ENCODE measurements around the gene COQ2. TPM values are rescaled to one million over a fixed set of nuclear protein-coding genes. Genes with fewer than 3 reads are reported as not detected.
"Not testable (repeated sequence)": the region's sequence is repeated elsewhere in the genome, so short reads cannot be mapped to it uniquely, and the experiment has no call there.

COQ2 gene
- total RNA-seq = 22.5 and 22.6 TPM in 2 replicates

DNA sequence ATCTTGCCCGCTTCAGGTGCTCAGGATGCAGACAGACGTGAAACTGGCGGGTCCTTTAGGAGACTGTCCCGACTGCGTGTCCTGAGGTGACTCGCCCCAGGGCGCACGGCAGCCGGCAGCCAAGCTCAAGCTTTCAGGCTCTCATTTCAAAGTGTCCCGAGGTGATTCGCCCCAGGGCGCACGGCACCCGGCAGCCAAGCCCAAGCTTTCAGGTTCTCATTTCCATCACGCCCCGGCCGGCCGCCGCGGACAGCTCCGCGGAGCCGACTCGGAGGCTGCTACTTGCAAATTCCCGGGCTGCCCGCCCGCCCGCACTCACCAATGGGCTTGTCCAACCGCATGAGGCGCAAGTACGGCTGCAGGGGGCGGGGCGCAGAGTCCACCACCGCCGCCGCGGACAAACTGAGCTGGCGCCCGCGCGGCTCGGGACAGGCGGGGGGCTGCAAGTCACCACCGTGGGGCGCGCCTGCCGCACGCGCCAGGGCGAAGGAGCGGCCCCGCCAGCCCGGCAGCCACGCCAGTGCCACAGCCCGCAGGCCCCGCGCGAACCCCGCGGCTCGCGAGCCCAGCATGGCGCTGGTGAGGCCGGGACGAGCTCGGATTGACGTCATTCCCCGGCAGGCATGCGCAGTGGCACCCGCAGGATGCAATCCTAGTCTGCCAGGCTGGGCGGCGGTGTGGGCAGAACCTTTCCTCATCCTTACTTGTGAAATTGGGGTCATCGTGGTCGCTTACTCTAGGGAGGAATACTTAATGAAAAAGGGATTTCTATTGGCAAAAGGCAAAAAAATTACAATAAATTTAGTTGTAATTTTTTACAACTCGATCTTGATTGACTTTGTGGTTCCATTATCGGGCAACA, at the start of gene COQ2:
Gene COQ2 (minus strand): TSS at position 606 of the 862 bp plus-strand sequence. CDS start 34 bp downstream, at position 572.
- DNase-seq (ENCODE audit: low spot score) = peak; percentile 93
- H3K27me3 Mint-ChIP-seq (ENCODE audit: insufficient read depth) = no peaks in the 10 kb centered on the region
- peaks cover 6% of the 10 kb centered on the region for H3K36me3 Mint-ChIP-seq (ENCODE audit: low read depth)
- H3K4me1 Mint-ChIP-seq (ENCODE audit: low read depth) = peaks cover 48% of the 10 kb centered on the region
- H3K4me3 Mint-ChIP-seq = peak within 1 kb of the TSS; percentile 97
- H3K9me3 Mint-ChIP-seq = no peaks in the 10 kb centered on the region
- intact Hi-C loops (cut with micrococcal nuclease) = loop anchor here (1.0 to 10.0 kb wide), 13 partner anchors 57 to 912 kb away; partner anchors contain the start of genes ABRAXAS1, COPS4, HELQ and HNRNPD
- H3K27ac Mint-ChIP-seq = peak within 1 kb of the TSS; percentile 99

DNA sequence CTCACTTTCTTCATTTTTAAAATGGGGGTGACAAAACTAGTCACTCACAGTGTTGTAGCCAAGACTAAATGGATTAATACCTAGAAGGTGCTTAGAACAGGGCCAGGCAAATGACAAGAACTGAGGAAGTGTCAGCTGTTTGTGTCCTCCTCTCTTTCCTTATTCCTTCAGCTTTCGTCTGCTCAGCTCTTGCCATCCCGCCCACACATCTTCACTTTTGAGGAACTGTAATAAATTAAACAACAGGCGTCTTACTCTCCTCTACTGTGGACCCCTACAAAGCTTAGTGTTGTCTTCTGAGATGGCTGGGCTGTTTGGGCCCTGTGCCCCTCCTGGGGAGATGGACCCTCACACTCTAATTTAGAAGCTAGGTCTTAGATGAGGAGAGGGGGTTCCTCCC, 47.4 kb upstream of the COQ2 start:
- Mint-ChIP-seq H3K36me3 (ENCODE audit: low read depth) (peaks cover 29% of the 10 kb centered on the region), H3K4me1 (ENCODE audit: low read depth) (peaks cover 48% of the 10 kb centered on the region), H3K27ac (no peak overlapping the region), H3K9me3 (no peaks in the 10 kb centered on the region), H3K4me3 (peak overlapping the region; percentile 2), H3K27me3 (ENCODE audit: insufficient read depth) (peaks cover 13% of the 10 kb centered on the region)
- intact Hi-C loops (cut with micrococcal nuclease) = no loop called here
- no peak for DNase-seq (ENCODE audit: low spot score)

DNA sequence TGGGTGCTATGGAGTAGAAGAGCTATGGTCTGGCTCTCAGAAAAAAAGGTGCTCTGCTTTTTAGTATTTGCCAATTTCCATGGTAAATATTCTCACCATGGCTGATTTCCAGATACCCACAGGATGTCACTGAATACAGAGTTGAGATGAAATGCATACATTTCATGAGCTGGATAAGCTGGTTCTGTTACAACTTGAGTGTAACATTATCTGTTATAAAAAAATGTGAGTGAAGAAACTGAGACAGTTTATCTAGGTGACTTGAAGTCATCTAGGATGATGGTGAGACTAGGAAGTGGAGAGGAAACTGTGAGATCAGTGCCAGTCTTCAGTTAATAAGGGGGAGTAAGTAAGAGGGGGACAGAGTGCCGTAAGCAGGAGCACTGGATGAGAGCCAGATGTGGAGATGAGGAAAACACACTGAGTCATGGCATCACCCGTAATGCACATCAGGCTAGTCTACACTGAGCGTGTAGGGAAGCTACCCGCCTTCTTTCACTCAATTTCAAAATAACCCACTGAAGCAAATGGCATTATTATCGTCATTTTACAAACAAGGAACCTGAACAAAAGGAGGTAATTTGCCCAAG, 45.0 kb upstream of the COQ2 start:
- Mint-ChIP-seq H3K27ac (no peak overlapping the region), H3K4me1 (ENCODE audit: low read depth) (peaks cover 38% of the 10 kb centered on the region), H3K27me3 (ENCODE audit: insufficient read depth) (peaks cover under 1% of the 10 kb centered on the region), H3K9me3 (no peaks in the 10 kb centered on the region), H3K36me3 (ENCODE audit: low read depth) (peaks cover 33% of the 10 kb centered on the region), H3K4me3 (no peak overlapping the region)
- intact Hi-C loops (cut with micrococcal nuclease) = no loop called here
- DNase-seq (ENCODE audit: low spot score) = no peak

GRCh38 chr4:83328521-83329187, 44.1 kb upstream of the COQ2 start:
- no peak for DNase-seq (ENCODE audit: low spot score)
- H3K9me3 Mint-ChIP-seq = no peaks in the 10 kb centered on the region
- no peak overlapping the region for H3K4me3 Mint-ChIP-seq
- H3K27ac Mint-ChIP-seq = no peak overlapping the region
- intact Hi-C loops (cut with micrococcal nuclease) = no loop called here
- peaks cover 30% of the 10 kb centered on the region for H3K4me1 Mint-ChIP-seq (ENCODE audit: low read depth)
- H3K27me3 Mint-ChIP-seq (ENCODE audit: insufficient read depth) = no peaks in the 10 kb centered on the region
- H3K36me3 Mint-ChIP-seq (ENCODE audit: low read depth) = peaks cover 33% of the 10 kb centered on the region

- Mint-ChIP-seq H3K4me1 (ENCODE audit: low read depth) (peaks cover 17% of the 10 kb centered on the region), H3K4me3 (no peak overlapping the region), H3K36me3 (ENCODE audit: low read depth) (peaks cover 27% of the 10 kb centered on the region), H3K27me3 (ENCODE audit: insufficient read depth) (no peaks in the 10 kb centered on the region), H3K27ac (no peak overlapping the region), H3K9me3 (no peaks in the 10 kb centered on the region)
- DNase-seq (ENCODE audit: low spot score) = no peak
- intact Hi-C loops (cut with micrococcal nuclease) = no loop called here
These were observed 41.9 kb upstream of the COQ2 start for GRCh38 chr4:83326546-83326945.

DNA sequence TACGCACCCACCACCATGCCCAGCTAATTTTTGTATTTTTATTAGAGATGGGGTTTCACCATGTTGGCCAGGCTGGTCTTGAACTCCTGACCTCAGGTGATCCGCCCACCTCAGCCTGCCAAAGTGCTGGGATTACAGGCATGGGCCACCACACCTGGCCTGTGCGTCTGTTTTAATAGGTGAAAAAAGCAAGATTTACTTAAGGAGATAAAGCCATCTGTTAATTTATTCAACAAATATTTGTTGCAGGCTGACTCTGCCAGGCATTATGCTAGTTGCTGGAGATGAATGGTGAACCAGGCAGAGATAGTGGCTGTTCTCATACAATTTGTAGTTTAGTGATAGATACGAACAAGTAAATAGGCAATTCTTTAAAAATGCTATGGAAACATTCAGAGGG, 40.7 kb upstream of the COQ2 start:
- DNase-seq (ENCODE audit: low spot score); intact Hi-C loops (cut with micrococcal nuclease); H3K27me3 Mint-ChIP-seq (ENCODE audit: insufficient read depth); H3K9me3 Mint-ChIP-seq; H3K4me3 Mint-ChIP-seq; H3K27ac Mint-ChIP-seq: not testable (repeated sequence)
- Mint-ChIP-seq H3K4me1 (ENCODE audit: low read depth) (peaks cover 21% of the 10 kb centered on the region), H3K36me3 (ENCODE audit: low read depth) (peaks cover 30% of the 10 kb centered on the region)

- H3K9me3 Mint-ChIP-seq = no peaks in the 10 kb centered on the region
These were observed 38.5 kb upstream of the COQ2 start for GRCh38 chr4:83323136-83323535.

GRCh38 chr4:83320548-83320947, 36.0 kb upstream of the COQ2 start:
- Mint-ChIP-seq H3K9me3 (no peaks in the 10 kb centered on the region), H3K4me1 (ENCODE audit: low read depth) (peaks cover 7% of the 10 kb centered on the region), H3K4me3 (no peak overlapping the region), H3K36me3 (ENCODE audit: low read depth) (peaks cover 30% of the 10 kb centered on the region), H3K27me3 (ENCODE audit: insufficient read depth) (no peaks in the 10 kb centered on the region), H3K27ac (peak overlapping the region; percentile 61)
- no peak for DNase-seq (ENCODE audit: low spot score)
- intact Hi-C loops (cut with micrococcal nuclease) = loop anchor here (5.0 kb wide), 1 partner anchor 37 kb away; no protein-coding TSS in a partner anchor

More at GRCh38 chr4:83323136-83323535, 38.5 kb upstream of the COQ2 start:
- no peak for DNase-seq (ENCODE audit: low spot score)
- intact Hi-C loops (cut with micrococcal nuclease) = loop anchor here (5.0 kb wide), 1 partner anchor 34 kb away; no protein-coding TSS in a partner anchor
- no peaks in the 10 kb centered on the region for H3K27me3 Mint-ChIP-seq (ENCODE audit: insufficient read depth)
- H3K4me3 Mint-ChIP-seq = no peak overlapping the region
- H3K4me1 Mint-ChIP-seq (ENCODE audit: low read depth) = peaks cover 7% of the 10 kb centered on the region
- no peak overlapping the region for H3K27ac Mint-ChIP-seq
- peaks cover 24% of the 10 kb centered on the region for H3K36me3 Mint-ChIP-seq (ENCODE audit: low read depth)

DNA sequence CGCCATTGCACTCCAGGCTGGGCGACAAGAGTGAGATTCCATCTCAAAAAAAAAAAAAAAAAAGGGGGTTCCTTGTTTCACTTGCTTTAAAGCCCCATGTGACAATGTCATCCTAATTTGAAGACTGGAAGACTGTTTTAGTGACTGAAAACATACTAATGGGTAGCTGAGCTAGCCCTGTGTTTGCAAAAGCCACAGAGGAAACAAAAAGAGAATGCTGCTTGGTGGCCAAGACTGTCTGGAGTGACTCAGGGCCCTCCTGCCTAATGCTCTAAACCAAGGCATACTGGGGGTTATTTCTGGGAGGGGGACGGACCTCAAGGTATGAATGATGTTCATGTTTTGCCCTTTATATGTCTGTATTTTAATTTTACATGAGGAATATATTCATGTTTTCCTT, 34.1 kb upstream of the COQ2 start:
- no peak for DNase-seq (ENCODE audit: low spot score)
- Mint-ChIP-seq H3K27me3 (ENCODE audit: insufficient read depth) (no peaks in the 10 kb centered on the region), H3K4me3 (no peak overlapping the region), H3K27ac (no peak overlapping the region), H3K4me1 (ENCODE audit: low read depth) (peaks cover 7% of the 10 kb centered on the region), H3K36me3 (ENCODE audit: low read depth) (peaks cover 29% of the 10 kb centered on the region), H3K9me3 (no peaks in the 10 kb centered on the region)
- intact Hi-C loops (cut with micrococcal nuclease) = no loop called here

GRCh38 chr4:83317671-83318070, 33.1 kb upstream of the COQ2 start:
- Mint-ChIP-seq H3K9me3 (no peaks in the 10 kb centered on the region), H3K36me3 (ENCODE audit: low read depth) (peaks cover 29% of the 10 kb centered on the region), H3K4me3 (no peak overlapping the region), H3K27me3 (ENCODE audit: insufficient read depth) (no peaks in the 10 kb centered on the region), H3K4me1 (ENCODE audit: low read depth) (peaks cover 7% of the 10 kb centered on the region), H3K27ac (no peak overlapping the region)
- no peak for DNase-seq (ENCODE audit: low spot score)
- intact Hi-C loops (cut with micrococcal nuclease) = no loop called here

- peaks cover 7% of the 10 kb centered on the region for H3K4me1 Mint-ChIP-seq (ENCODE audit: low read depth)
- intact Hi-C loops (cut with micrococcal nuclease) = no loop called here
- peaks cover 28% of the 10 kb centered on the region for H3K36me3 Mint-ChIP-seq (ENCODE audit: low read depth)
- no peak overlapping the region for H3K27ac Mint-ChIP-seq
- H3K9me3 Mint-ChIP-seq = no peaks in the 10 kb centered on the region
- H3K4me3 Mint-ChIP-seq = no peak overlapping the region
- DNase-seq (ENCODE audit: low spot score) = no peak
- H3K27me3 Mint-ChIP-seq (ENCODE audit: insufficient read depth) = no peaks in the 10 kb centered on the region
These were observed 32.0 kb upstream of the COQ2 start for GRCh38 chr4:83316459-83317165.

GRCh38 chr4:83315341-83315870, 30.8 kb upstream of the COQ2 start:
- Mint-ChIP-seq H3K27me3 (ENCODE audit: insufficient read depth) (no peaks in the 10 kb centered on the region), H3K9me3 (no peaks in the 10 kb centered on the region), H3K4me3 (no peak overlapping the region), H3K27ac (no peak overlapping the region), H3K36me3 (ENCODE audit: low read depth) (peaks cover 22% of the 10 kb centered on the region), H3K4me1 (ENCODE audit: low read depth) (peaks cover under 1% of the 10 kb centered on the region)
- intact Hi-C loops (cut with micrococcal nuclease) = no loop called here
- no peak for DNase-seq (ENCODE audit: low spot score)

All from activated T-helper 1 cell treated with anti-CD3 and anti-CD28 coated beads, Interleukin-12 subunit alpha, Interleukin-12 subunit beta, Interleukin-2, Interleukin-4 antibody, amounts not matched to agents 30 ng/mL and 10 ng/mL and 1 ng/mL, durations not matched to agents 14 hours and 24 hours and 36 hours (primary cell).